Measurements from ENCODE around the gene DPM2. TPM values are rescaled to one million over a fixed set of nuclear protein-coding genes. Genes with fewer than 3 reads are reported as not detected.

Gene DPM2
- total RNA-seq, 5 donors from 2014 or later (not counting 1 experiment from before 2014, with no cell fraction given), result 32.3 to 66.5 (median 60.5) TPM

DNA sequence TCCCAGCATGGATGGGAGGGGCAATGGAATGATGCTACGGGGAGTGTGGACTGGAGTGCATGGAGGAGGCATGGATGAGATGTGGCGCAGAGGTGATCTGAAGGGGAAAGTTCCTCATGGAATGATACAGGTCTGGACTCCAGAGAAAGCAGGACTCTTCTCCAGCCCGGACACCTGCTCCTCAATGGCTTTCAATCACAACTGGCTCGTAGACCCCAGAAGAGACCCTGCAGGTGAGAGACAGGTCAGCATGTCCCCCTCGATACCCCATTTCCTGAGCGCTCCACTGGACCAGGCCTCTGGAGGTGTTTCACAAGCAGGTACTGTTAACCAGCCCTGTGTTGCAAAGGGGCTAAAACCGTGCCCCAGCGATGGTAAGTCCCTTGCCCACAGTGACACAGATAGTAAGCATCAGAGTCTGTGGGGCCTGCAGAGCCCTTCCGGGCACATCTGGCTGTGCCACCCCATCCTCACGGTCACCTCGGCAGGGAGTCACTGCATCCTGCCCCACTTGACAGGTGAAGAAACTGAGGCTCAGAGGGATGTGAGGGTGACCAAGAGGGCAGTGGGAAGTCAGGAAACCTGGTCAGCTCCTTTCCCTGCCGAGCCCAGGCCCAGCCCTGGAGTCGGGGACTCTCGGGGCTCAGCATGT is 5.5 kb upstream of the DPM2 start:
- H3K4me3 ChIP-seq (ENCODE audit: control insufficient read depth in 1 of 2, extremely low read depth in 1 of 2, low read length in 1 of 2), result no peak overlapping the region
- H3K4me1 ChIP-seq (ENCODE audit: control insufficient read depth in 1 of 2, extremely low read depth in 1 of 2, insufficient read depth in 2 of 2, low read length in 2 of 2), result peaks cover 0 to 62% of the 10 kb centered on the region in 2 experiments
- peak overlapping the region; percentile 2 for H3K27ac ChIP-seq (ENCODE audit: low read length)
- no peaks in the 10 kb centered on the region for H3K9me3 ChIP-seq
- Mint-ChIP-seq H3K27me3 (no peaks in the 10 kb centered on the region), H3K9me3 (no peaks in the 10 kb centered on the region), H3K4me1 (peaks cover 43 to 52% (median 51%) of the 10 kb centered on the region in 3 donors), H3K36me3 (peaks cover 46% of the 10 kb centered on the region), H3K4me3 (no peak overlapping the region), H3K27ac (peak overlapping the region; percentile 56 to 83)
- POLR2A ChIA-PET, result interaction anchor here in 1 of 2 donors (0.6 kb wide), 1 partner anchor 148 kb away, joined by 4 read pairs; no protein-coding TSS in a partner anchor
- H3K36me3 ChIP-seq (ENCODE audit: control insufficient read depth in 2 of 2, extremely low read depth in 1 of 2, insufficient read depth in 1 of 2, low read length in 1 of 2), result peaks cover 23 to 84% of the 10 kb centered on the region in 2 donors
- WGBS (ENCODE audit: insufficient coverage), result 79% methylated on average over 10 of the region's 14 CpGs
- CTCF ChIA-PET, result interaction anchor here (0.6 to 3.3 kb wide), 12 partner anchors 11 to 144 kb away, joined by 3 to 29 read pairs (median 4); partner anchors contain the start of gene NAIF1 (in 1 of the 2)
- DNase-seq, result no peak
- ATAC-seq (replicated peaks in 1 of 4), result peak; percentile 1 to 9 (median 2)
- H3K27me3 ChIP-seq (replicated peaks in 1 of 2; ENCODE audit: control insufficient read depth in 2 of 2, extremely low read depth in 1 of 2, insufficient read depth in 2 of 2, low read length in 1 of 2), result no peaks in the 10 kb centered on the region

DNA sequence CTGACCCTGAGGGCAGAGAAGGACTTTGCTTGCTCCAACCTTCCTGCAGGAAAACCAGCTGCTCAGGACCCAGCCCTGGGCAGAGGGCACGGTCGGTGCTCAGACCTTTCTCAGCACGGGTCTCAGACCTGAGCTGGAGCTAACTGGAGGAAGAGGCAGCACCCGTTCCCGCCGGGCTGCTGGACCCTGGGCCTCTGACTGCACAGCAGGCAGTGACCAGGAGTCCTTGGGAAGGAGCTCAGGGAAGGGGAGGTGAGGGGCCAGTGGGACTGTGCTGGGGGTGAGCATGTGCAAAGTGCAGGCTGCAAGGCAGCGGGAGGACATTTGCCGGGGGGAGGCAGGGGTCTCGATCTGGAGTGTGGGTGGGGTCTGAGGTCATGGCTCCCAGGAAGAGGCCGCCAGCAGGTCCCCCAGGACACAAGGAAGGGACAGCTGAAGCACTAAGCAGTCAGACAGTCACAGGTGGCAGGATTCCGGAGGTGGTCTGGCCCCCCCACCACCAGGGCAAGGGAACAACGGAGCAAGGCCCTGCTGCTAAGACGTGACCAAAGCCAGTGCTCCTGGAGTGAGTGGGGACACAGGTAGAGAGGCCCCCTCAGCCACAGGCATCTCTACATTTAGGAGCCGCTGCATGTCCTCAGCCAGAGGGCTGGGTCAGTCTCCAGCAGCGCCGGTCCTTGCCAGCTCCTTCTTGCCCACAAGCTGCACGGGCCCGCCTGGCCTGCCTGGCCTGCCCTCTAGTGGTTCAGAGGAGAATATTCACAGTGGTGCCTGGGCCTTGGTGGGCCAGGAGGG is 4.8 kb upstream of the DPM2 start:
- Mint-ChIP-seq H3K4me1 (peaks cover 44 to 51% (median 50%) of the 10 kb centered on the region in 3 donors), H3K27me3 (peaks cover 0 to 3% of the 10 kb centered on the region in 2 donors), H3K36me3 (peaks cover 43% of the 10 kb centered on the region), H3K9me3 (no peaks in the 10 kb centered on the region), H3K27ac (peak overlapping the region; percentile 71 to 83), H3K4me3 (no peak overlapping the region)
- Histone ChIP-seq H3K9me3 (no peaks in the 10 kb centered on the region), H3K36me3 (ENCODE audit: control insufficient read depth in 2 of 2, extremely low read depth in 1 of 2, insufficient read depth in 1 of 2, low read length in 1 of 2) (peaks cover 18 to 77% of the 10 kb centered on the region in 2 donors), H3K4me3 (ENCODE audit: control insufficient read depth in 1 of 2, extremely low read depth in 1 of 2, low read length in 1 of 2) (no peak overlapping the region), H3K27me3 (replicated peaks in 1 of 2; ENCODE audit: control insufficient read depth in 2 of 2, extremely low read depth in 1 of 2, insufficient read depth in 2 of 2, low read length in 1 of 2) (no peaks in the 10 kb centered on the region), H3K4me1 (ENCODE audit: control insufficient read depth in 1 of 2, extremely low read depth in 1 of 2, insufficient read depth in 2 of 2, low read length in 2 of 2) (peaks cover 0 to 60% of the 10 kb centered on the region in 2 experiments), H3K27ac (ENCODE audit: low read length) (no peak overlapping the region)
- CTCF ChIA-PET, result interaction anchor here (0.6 to 3.3 kb wide), 9 partner anchors 12 to 145 kb away, joined by 3 to 29 read pairs (median 4); no protein-coding TSS in a partner anchor
- DNase-seq (peak in 13 of 35 experiments; percentile 33 to 71 (median 42)), ATAC-seq (replicated peaks in 1 of 4) (peak in 3 of 4 experiments; percentile 18 to 32 (median 22))
- 70% methylated on average over 16 of the region's 18 CpGs for WGBS (ENCODE audit: insufficient coverage)
- POLR2A ChIA-PET, result no interaction called here

DNA sequence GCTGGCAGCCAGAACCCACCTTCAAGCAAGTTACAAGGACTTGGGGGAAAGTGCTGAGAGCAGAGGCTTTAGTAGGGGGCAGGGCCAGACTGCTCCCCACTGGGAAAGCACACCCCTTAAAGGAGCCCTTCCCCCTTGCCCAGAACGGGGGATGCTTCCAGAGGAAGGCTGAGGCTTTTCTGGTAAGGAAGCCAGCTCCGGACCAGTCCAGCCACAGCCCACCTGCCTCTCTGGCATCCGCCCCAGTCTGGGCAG is 4.2 kb upstream of the DPM2 start:
- WGBS (ENCODE audit: insufficient coverage), result 89% methylated on average over 3 of the region's 3 CpGs
- H3K4me1 Mint-ChIP-seq, result peaks cover 44 to 52% (median 51%) of the 10 kb centered on the region in 3 donors
- Histone ChIP-seq H3K27me3 (replicated peaks in 1 of 2; ENCODE audit: control insufficient read depth in 2 of 2, extremely low read depth in 1 of 2, insufficient read depth in 2 of 2, low read length in 1 of 2) (no peaks in the 10 kb centered on the region), H3K4me1 (ENCODE audit: control insufficient read depth in 1 of 2, extremely low read depth in 1 of 2, insufficient read depth in 2 of 2, low read length in 2 of 2) (peaks cover 1 to 63% of the 10 kb centered on the region in 2 experiments), H3K4me3 (ENCODE audit: control insufficient read depth in 1 of 2, extremely low read depth in 1 of 2, low read length in 1 of 2) (no peak overlapping the region), H3K9me3 (no peaks in the 10 kb centered on the region), H3K27ac (ENCODE audit: low read length) (no peak overlapping the region), H3K36me3 (ENCODE audit: control insufficient read depth in 2 of 2, extremely low read depth in 1 of 2, insufficient read depth in 1 of 2, low read length in 1 of 2) (peaks cover 18 to 74% of the 10 kb centered on the region in 2 donors)
- CTCF ChIA-PET, result interaction anchor here (2.7 to 3.3 kb wide), 3 partner anchors 12 to 93 kb away, joined by 11 to 29 read pairs (median 15); no protein-coding TSS in a partner anchor
- peaks cover 37% of the 10 kb centered on the region for H3K36me3 Mint-ChIP-seq
- POLR2A ChIA-PET, result no interaction called here
- peaks cover 0 to 3% of the 10 kb centered on the region in 2 donors for H3K27me3 Mint-ChIP-seq
- ATAC-seq (replicated peaks in 1 of 4), result no peak
- no peak for DNase-seq
- H3K27ac Mint-ChIP-seq, result peak overlapping the region in 1 of 2 donors; percentile 71
- no peaks in the 10 kb centered on the region for H3K9me3 Mint-ChIP-seq
- no peak overlapping the region for H3K4me3 Mint-ChIP-seq

DNA sequence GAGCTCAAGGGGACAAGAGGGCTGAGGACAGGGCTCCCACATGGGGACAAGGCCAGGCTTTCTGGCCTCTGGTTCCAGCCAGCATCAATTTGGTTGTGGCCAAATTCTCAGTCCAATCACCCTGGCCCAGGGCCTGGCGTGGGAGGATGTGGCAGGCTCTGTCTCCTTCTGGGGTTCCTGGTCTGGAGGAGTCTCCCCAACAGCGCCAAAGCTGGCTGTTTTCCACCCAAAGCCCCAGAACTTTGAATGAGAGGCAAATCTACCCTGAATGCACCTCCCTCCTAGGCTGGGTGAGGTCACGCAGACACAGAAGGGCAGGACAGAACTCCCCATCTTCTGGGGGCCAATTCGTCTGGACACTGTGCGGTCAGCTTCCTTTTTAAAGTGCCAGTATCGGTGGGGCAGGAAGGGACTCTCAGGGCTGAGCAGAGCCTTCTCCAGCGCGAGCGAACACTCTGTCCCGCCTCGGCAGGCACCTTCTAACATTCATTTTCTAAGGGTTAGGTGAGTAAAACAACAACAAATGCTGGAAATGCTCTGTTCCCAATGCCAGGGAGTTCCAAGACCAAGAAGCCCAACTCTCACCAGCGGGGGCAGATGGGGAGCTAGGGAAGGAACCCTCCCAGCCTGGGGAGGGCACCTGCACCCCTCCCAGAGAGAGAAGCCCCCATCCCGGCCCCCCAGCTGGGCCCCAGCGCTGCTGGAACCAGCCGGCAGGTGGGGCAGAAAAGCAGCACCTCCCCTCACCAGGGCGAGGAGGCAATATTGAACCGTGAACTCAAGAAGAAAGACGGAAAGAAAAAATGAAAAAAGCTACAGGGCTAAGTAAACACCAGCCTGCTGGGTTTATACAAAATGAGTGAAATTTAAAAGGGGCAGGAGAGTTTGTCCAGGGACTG is 3.7 kb upstream of the DPM2 start:
- CTCF ChIA-PET, result interaction anchor here (0.9 to 3.3 kb wide), 3 partner anchors 93 to 94 kb away, joined by 4 to 29 read pairs (median 15); no protein-coding TSS in a partner anchor
- H3K27ac ChIP-seq (ENCODE audit: low read length), result no peak overlapping the region
- no peak for ATAC-seq (replicated peaks in 1 of 4)
- H3K4me3 ChIP-seq (ENCODE audit: control insufficient read depth in 1 of 2, extremely low read depth in 1 of 2, low read length in 1 of 2), result no peak overlapping the region
- H3K36me3 ChIP-seq (ENCODE audit: control insufficient read depth in 2 of 2, extremely low read depth in 1 of 2, insufficient read depth in 1 of 2, low read length in 1 of 2), result peaks cover 18 to 68% of the 10 kb centered on the region in 2 donors
- 94% methylated on average over 6 of the region's 18 CpGs for WGBS (ENCODE audit: insufficient coverage)
- H3K27me3 ChIP-seq (replicated peaks in 1 of 2; ENCODE audit: control insufficient read depth in 2 of 2, extremely low read depth in 1 of 2, insufficient read depth in 2 of 2, low read length in 1 of 2), result no peaks in the 10 kb centered on the region
- H3K9me3 Mint-ChIP-seq, result no peaks in the 10 kb centered on the region
- peaks cover 37% of the 10 kb centered on the region for H3K36me3 Mint-ChIP-seq
- no peak for DNase-seq
- no peaks in the 10 kb centered on the region for H3K9me3 ChIP-seq
- H3K4me1 ChIP-seq (ENCODE audit: control insufficient read depth in 1 of 2, extremely low read depth in 1 of 2, insufficient read depth in 2 of 2, low read length in 2 of 2), result peaks cover 6 to 63% of the 10 kb centered on the region in 2 experiments
- peaks cover 0 to 3% of the 10 kb centered on the region in 2 donors for H3K27me3 Mint-ChIP-seq
- POLR2A ChIA-PET, result no interaction called here
- H3K4me1 Mint-ChIP-seq, result peaks cover 48 to 57% (median 54%) of the 10 kb centered on the region in 3 donors
- peak overlapping the region; percentile 58 to 65 for H3K27ac Mint-ChIP-seq
- H3K4me3 Mint-ChIP-seq, result no peak overlapping the region

DNA sequence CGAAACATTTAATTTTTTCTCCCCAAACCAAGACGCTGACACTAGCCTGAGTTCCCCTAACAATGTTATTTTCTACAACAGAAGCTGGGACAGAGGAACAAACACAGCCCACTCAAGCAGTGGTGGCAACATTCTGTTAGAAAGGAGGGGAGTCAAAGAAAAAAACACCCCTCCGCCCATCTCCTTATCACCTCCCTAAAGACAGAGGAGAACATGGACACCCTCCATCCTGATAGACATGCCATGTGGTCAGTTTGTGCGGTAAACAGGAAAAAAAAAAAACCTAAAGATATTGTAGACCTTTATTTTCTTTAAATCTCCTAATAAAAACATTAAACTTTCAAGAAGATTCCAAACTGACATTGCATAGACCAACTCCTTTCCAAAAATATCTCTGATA is 2.9 kb upstream of the DPM2 start:
- H3K27me3 ChIP-seq (replicated peaks in 1 of 2; ENCODE audit: control insufficient read depth in 2 of 2, extremely low read depth in 1 of 2, insufficient read depth in 2 of 2, low read length in 1 of 2), result no peaks in the 10 kb centered on the region
- no CpG with 5 or more reads among the region's 4 CpGs for WGBS (ENCODE audit: insufficient coverage)
- Mint-ChIP-seq H3K27ac (peak overlapping the region; percentile 58 to 65), H3K4me3 (no peak overlapping the region), H3K36me3 (peaks cover 34% of the 10 kb centered on the region), H3K27me3 (peaks cover 0 to 3% of the 10 kb centered on the region in 2 donors), H3K9me3 (no peaks in the 10 kb centered on the region), H3K4me1 (peaks cover 55 to 61% (median 58%) of the 10 kb centered on the region in 3 donors)
- H3K4me3 ChIP-seq (ENCODE audit: control insufficient read depth in 1 of 2, extremely low read depth in 1 of 2, low read length in 1 of 2), result no peak overlapping the region
- peaks cover 14 to 61% of the 10 kb centered on the region in 2 donors for H3K36me3 ChIP-seq (ENCODE audit: control insufficient read depth in 2 of 2, extremely low read depth in 1 of 2, insufficient read depth in 1 of 2, low read length in 1 of 2)
- peaks cover 9 to 63% of the 10 kb centered on the region in 2 experiments for H3K4me1 ChIP-seq (ENCODE audit: control insufficient read depth in 1 of 2, extremely low read depth in 1 of 2, insufficient read depth in 2 of 2, low read length in 2 of 2)
- H3K27ac ChIP-seq (ENCODE audit: low read length), result no peak overlapping the region
- DNase-seq (no peak), ATAC-seq (replicated peaks in 1 of 4) (no peak)
- CTCF ChIA-PET, result interaction anchor here in 1 of 2 donors (0.9 kb wide), 1 partner anchor 94 kb away, joined by 4 read pairs; no protein-coding TSS in a partner anchor
- H3K9me3 ChIP-seq, result no peaks in the 10 kb centered on the region
- POLR2A ChIA-PET, result no interaction called here

Data from T-cell (primary cell).